CD1c-positive myeloid dendritic cell (primary cell): ENCODE data around the gene OTOG.
A peak's percentile ranks its signal among the peaks of the same experiment; 100 is the strongest.

ENCODE experiments used
- DNase-seq: peaks from one replicate; pipeline ENCODE4 v3.0.0-alpha.2; 2016; ENCODE audit errors: extremely low spot score

OTOG gene

DNA sequence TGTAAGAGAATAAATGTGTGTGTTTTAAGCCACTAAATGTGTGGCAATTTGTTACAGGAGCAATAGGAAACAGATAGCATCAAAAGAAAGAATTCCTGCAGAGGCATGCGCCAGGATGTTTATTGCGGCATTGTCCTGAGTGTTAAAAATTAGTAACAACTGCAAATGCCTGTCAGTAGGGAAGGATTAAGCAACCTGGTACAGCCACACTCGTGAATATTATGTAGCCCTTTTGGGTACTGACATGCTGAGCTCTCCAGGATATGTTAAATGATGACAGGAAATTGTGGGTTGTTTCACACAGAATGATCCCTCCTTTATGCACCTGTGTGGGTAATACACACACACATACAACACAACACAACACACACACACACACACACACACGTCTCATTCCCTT is 102.6 kb downstream of the OTOG start:
- DNase-seq: no peak

DNA sequence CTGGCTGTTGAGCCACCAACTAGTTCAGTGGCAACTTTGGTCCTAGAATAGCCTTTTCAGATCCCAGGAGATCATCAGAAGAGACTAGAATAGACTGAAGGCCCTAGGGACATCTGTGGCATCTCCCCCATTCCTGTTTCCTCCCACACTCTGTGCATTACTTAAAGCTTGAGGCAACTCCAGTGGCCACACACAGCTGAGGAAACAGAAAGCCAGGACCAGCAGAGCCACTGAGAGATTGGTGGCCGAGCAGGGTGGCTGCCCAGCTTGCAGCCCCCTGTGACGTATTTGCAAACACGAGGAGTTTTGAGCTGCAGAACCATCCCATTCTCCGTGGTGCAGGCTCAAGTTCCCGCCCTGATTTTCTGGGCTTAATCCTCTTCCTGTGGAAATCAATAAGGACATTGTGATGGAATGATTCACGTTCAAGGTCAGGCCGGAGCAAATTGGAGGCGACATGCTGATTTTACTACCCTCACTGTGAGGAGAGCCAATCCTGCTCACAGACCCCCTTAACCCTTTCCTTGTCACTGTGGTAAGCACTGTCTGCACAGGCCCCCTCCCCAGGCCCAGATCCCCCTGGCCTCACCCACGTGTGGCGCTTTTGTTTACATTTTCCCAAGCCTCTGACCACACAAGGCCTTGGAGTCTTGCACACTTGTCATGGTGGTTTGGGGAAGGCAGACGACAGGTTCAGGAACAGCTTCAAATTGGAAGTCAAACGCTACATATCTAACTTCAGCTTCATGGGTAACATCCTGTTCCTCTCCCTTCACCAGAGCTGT is 103.3 kb downstream of the OTOG start:
- no peak for DNase-seq

DNA sequence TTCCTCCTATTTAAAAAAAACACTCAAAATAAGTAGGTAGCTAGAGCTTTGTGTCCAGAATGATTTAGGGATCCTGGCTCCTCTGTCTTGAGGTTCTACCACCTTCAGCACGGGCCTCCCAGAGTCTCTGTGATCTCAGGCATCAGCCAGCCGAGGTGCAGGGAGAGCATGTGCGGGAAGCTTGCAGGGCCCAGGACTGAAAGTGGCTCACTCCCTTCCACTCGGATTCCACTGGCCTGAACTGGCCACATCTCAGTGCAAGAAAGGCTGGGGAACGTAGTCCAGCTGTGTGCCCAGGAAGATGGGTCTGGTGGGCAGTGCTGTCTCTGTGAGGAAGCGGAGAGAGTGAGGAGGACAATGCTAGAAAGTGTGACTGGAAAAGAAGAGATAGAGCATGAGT is 104.0 kb downstream of the OTOG start:
- no peak for DNase-seq

DNA sequence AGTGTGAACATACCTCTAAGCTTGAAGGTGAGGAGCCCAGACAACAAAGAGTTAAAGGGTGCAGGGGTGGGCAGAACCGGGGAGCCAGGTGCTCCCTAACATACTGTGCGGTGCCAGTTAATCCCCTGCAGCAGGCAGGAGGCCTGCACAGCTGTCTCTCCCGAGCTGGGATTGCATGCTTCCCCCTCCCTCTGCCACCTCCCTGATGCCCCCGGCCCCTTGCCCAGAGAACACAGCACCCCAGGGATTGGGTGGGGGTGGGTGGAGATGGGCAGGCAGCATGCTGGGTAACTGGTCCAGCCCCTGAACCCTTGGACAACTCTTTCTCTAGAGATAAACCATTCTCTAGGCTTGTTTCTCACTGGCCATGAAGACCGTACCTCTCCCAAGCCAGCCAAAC is 104.6 kb downstream of the OTOG start:
- no peak for DNase-seq

DNA sequence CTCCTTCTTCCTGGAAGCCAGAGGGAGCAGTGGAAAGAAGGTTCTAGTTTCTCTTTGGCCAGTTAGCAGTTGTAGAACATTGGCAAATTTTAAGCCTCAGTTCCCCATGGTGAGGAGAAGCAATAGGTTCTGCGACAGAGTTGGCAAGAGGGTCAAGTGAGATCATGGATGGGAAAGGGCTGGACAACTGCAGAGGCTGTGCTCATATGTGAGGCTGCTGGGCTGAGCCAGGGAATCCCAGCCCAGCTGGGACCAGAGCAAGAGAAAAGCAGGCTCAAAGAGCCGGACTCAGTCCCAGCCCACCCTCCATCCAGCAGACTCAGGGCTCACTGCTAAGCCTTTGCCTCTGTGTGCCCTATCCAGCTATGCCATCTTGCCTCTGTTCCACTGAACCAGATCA is 105.5 kb downstream of the OTOG start:
- DNase-seq: no peak

DNA sequence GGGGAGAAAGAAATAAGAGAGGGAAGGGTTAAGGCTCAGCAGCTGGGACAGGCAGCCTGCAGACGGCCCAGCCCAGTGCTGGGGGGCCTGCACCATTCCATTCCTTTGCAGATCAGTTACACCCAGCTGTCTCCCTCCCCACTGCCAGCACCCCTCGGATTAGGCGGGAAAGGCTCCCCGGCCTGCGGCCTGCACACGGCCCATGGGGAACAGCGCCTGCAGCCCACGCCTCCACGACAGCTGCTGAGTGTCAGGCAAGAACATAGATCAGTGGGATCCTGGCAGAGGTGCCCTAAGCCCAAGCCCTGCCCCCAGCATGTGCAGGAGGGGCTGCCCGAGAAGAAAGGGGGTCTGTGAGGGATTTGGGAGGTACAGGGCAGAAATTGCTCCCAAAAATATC is 106.6 kb downstream of the OTOG start:
- no peak for DNase-seq

DNA sequence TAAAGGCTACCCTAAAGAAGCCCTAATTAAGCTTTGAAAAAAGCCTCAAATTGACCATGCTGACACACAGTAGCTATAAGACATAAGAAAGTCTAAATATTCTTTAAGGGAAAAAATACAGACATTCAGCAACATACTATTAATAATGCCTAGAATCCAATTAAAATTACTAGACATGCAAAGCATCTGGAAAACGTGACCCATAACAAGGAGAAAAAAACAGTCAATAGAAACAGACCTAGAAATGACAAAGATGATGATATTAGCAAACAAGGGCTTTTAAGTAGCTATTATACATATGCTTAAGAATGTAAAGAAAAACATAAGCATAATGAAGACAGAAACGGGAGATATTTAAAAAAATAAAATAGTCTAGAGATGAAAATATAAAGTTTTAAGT is 108.6 kb downstream of the OTOG start:
- no peak for DNase-seq

DNA sequence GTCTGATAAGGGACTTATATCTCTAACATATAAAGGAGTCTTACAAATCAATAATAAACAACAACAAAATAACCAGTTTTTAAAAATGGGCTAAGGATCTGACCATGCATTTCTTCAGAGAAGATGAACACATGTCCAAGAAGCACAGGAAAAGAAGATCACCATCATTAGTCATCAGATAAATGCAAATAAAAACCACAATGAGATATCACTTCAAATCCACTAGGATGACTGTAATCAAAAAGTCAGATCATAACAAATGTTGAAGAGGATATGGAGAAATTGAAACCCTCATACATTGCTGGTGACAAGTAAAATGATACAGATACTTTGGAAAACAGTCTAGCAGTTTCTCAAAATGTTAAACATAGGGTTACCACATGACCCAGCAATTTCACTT is 111.2 kb downstream of the OTOG start:
- DNase-seq: no peak

DNA sequence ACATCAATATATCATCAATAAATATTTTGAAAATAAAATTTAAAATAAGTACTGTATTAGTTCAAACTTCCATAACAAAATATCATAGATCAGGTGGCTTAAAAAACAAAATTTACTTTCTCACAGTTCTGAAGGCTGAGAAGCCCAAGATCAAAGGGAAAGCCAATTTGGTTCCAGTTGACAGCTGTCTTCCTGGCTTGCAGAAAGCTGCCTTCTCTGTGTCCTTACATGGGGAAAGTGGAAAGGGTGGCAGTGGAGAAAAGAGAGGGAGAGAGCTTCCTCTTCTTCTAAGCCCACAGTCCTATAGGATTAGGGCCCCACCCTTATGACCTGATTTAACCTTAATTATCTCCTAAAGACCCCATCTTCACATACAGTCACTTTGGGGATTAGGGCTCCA is 121.1 kb downstream of the OTOG start:
- no peak for DNase-seq

DNA sequence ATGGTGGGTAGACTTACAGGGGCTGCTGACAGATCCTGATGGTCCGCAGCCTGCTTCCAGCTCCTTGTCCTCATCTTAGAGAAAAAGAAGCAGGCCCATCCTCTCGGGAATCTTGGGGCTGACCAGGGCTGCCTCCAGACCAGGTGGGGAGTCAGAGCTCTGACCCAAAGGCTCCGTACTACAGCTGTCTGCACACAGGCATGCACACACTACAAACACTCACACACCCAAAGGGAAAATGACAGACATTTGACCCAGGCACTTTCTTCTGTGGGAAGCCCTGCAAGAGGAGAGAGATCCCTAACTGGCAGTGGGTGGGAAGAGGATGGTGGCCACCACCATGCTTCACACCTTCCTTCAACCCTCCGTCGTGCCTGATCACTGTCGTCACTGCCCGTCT is 125.4 kb downstream of the OTOG start:
- no peak for DNase-seq

DNA sequence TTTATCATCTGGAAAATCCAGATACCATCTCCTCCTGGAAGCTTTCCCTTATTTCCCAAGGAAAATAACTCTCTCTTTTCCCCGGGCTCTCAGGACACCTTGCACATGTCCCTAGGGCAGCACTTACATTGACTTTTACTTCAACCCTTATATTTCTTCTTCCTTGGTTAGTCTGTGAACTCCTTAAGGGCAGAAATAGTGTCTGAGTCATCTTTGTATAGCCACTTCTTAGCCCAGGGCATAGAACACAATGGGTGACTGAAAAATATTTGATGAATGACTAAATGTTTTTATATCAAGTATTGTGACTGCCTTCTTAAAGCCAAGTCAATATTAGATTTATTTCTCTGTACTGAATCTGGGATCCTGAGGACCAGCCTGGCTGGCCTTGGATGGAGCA is 126.9 kb downstream of the OTOG start:
- no peak for DNase-seq

DNA sequence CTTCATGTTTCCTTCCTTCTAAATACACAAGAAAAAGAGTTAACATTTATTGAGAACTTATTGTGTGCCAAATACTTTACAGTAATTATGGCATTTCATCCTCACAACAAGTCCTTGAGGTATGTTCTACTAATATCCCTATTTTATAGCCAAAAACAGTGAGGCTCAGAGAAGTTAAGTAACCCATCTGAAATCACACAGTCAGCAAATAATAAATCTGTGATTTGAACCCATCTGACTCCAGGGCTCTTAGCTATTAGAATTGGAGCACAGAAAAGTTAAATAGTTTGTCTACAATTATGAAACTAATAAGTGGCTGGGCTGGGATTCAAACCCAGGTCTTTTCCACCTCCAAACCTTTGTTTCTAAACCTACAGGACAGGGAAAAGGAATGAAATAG is 135.8 kb downstream of the OTOG start:
- no peak for DNase-seq

DNA sequence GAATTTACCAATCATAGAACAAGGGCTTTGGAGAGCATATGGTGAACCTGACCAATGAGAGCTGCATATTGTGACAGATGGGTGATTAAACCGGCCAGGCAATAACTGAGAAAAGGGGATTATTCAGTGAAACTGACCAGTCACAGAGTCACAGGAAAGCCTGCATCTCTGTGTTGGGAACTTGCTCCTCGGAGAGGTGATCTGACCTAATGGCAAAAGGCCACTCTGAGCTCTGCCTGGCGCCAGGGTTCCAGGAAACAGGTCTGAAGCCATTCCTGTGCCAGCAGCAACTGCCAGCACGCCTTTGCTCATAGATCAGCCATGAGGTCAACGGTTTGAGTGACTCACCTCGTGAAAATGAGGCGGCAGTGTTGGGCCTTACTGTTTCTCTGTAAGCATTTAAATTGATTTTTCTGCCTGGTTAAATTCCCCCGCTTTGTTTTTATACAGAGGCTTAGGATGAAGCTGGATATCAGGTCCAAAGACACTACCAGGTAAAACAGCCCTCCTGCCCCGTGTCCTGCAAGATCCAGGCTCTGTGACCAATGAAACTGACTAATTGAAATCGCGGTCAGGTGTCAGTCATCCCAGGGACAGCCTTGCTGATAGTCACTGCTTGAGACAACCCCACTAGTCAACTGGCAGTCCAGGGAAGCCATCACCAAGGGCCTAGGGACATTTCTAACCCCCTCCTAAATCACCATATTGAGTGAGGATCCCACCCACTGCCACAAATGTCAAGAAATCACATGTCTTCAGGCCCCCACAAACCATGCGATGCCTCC is 136.5 kb downstream of the OTOG start:
- DNase-seq: no peak

DNA sequence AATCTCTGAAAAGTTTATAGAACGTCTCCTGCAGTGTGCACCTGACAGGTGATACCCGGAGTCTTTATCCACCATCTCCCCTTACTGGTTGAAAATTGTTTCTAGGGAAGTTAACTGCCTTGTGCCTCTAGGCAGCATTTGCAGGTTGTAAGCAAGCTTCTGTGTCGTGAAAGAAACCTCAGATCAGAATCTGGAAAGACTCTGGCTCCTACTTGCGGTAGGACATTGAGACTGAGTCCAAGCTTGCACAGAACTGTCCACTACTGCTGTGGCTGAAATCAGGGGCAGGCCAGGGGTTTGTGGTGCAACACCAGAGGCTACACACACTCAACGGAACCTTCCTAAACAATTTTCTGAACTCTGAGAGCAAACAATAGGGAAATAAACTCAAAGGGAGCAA is 137.5 kb downstream of the OTOG start:
- DNase-seq: no peak

DNA sequence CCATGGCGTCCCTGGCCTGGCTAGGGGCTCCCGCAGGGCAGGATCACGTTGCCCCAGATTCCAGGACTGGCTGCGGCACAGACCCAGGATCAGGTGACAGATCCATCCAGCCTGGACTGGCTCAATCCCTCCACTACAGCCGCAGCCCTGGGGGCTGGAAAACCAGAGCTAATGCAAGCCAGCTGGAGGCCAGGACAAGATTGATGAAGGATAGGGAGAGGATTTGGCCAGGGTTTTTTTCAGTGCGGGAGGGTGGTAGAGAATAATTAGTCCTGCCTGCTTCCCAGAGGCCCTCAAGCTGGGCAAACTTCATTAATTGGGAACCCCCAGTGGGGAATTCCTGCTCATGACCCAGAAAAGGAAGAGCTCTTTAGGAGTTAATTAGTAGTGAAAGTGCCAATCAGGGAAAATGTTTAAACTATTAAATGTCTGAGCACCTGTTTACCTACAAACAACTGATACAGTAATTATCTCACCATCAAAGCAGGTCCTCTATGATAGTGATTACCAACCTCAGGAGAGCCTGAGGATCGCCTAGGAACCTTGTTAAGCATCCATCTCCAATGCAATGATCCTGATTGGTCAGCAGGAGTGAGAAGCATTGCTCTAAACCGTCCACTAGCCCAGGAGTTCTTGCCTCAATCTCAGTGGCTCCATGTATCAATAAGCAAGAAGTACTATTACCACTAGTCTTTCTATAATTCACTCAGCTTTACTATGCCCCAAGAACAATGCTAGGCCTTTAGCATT is 139.3 kb downstream of the OTOG start:
- no peak for DNase-seq

DNA sequence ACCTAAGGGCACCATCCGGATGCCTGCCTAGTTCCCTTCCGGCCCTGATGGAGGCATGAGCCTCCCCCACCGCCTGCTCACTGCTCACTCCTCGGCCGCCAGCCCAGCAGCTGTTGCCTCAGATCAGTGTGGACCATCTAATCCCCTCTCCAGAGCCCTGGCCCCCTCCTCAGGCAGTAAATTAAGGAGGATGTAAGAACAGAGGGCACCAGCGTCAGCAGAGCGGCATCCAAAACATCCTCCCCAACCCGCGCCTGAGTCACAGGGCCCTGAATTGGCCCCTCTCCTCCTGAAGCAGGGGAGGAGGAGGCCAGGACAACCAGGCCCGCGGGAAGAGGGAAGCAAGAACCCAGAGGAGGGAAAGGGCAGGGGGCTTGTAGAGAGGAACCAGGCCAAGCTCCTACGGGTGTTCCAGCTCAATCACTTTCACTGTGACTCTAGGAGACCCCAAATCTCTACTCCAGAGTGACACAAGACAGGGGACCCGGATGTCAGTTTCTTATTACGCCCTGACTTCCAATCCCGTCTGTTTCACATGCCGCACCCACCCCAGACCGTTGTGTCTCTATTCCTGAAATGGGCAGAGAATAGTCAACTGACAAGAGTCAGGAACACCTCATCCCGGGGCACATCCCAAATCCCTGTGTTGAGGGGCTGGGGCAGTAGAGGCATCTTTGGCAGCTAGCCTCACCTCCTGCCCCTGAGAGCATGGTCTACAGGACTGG is 141.0 kb downstream of the OTOG start:
- DNase-seq: no peak

DNA sequence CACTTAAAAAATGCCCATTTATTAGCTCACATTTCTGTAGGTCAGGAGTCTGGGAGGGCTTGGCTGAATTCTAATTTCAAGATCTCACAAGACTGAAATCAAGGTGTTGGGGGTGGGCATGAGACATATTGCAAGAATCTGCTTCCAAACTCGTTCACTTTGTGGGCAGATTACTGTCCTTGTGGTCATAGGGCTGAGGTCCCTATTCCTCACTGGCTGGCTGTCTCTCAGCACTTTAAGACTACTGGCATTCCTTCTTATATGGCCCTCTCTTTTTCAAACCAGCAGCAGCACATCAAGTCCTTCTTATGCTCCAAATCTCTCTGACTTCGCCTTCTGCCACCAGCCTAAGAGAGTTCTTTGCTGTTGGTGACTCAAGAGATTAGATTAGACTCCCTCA is 144.5 kb downstream of the OTOG start:
- no peak for DNase-seq

DNA sequence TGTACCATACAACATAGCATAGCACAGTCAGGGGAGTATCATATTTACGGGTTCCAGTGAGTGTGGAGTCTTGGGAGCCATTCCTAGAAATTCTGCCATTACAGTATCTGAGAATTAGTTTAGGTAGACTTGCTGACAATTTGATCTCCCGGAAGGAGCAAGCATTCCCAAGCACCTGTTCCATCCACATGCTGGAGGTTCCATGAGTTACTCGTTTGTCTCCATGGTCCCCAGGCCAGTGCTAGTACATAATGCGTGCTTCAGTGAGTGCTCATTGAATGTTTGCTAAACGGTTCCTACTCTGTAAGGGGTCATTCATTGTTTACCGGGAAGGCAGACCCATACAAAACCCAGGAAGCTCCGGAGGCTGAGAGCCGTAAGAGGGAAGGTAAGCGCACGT is 144.9 kb downstream of the OTOG start:
- DNase-seq: no peak

DNA sequence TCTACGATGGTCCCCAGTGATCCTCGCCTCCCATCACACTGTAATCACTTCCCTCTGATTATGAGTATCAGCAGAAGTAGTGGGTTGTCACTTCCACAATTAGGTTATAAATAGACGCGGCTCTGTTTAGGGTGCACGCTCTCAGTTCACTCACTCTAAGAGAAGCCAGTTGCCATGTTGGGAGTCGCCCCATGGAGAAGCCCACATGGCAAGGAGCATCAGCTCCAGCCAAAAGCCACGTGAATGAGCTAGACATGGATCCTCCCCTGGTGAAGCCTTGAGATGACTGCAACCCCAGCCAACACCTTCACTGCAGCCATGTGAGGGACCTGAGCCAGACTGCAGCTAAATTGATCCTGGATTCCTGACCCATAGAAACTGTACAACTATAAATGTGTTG is 145.9 kb downstream of the OTOG start:
- peak; percentile 8 for DNase-seq

DNA sequence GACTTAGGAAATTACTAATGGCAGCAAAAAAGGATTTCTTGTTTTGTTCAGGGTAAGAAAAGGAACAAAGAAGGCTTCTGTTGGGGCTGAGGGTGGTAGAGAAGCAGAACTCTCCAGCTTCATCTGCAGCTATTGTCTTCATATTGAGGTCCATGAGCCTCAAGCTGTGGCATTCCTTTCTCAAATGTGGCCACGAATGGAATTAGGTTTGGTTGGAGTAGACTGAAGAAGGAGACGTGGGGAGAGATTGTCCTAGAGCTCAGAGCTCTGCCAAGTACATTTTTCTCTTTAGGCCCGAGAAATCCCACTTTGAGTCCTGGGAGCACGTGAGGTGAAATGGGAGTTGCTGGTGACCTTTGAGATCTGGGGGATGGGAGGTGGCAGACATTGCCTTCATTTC is 146.5 kb downstream of the OTOG start:
- DNase-seq: no peak

DNA sequence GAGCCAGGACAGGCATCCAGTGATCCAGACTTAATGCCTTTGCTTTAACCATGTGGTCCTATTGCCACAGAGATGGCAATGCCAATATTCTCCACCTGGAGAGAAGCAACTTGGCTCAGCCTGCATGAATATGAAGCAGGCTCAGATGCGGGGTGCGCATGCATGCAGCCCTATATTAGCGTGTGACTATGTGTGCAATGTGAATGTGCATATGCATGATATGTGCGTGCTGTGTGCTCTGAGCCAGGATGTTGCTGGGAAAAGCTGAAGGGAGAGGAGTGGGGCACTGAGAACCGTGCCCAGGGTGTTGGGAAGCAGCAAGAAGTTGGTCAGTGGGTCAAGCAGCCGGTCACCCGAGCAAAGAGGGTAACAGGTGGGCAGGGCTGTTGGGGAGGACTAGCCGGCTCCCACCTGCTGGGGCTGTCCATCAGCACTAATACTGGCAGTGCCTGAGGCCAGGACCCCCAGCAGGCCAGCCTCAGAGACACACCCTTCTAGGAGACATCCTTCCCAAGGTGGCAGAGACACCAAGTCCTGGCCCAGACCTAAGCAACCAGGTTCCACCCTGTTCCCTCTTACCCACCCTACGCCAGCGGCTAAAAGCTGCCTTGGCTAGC is 147.5 kb downstream of the OTOG start:
- DNase-seq: no peak
